Measurements from ENCODE around the gene VPS18.

- TF ChIP-seq CTCF (IDR thresholded peaks at IDR 0.05; ENCODE audit: extremely low read depth in 1 of 2, insufficient read depth in 1 of 2, low read depth in 1 of 2, low read length in 2 of 2) (peak in 1 of 2 donors; percentile 9), POLR2AphosphoS5 (IDR thresholded peaks at IDR 0.05; ENCODE audit: insufficient read depth, low read depth, low read length) (peak; percentile 61), POLR2A (IDR thresholded peaks at IDR 0.05; ENCODE audit: low read depth, low read length) (peak; percentile 77), EZH2 (IDR thresholded peaks at IDR 0.05; ENCODE audit: borderline replicate concordance, low read depth, low read length, severe bottlenecking) (no peak)
These were observed 58.9 kb downstream of the VPS18 start, which contains the start of gene CHAC1 for GRCh38 chr15:40952901-40953712.

All from endothelial cell of umbilical vein (primary cell).